GM18517 (cell line): ENCODE results near the gene SYT13.

Experiments
- ATAC-seq: cut with Tn5 transposase; IDR thresholded peaks from one replicate; pipeline ENCODE4 v1.9.1; 2021; ENCODE audit warnings: mild to moderate bottlenecking, moderate library complexity; ENCODE audit not compliant: unreplicated experiment

SYT13 gene

DNA sequence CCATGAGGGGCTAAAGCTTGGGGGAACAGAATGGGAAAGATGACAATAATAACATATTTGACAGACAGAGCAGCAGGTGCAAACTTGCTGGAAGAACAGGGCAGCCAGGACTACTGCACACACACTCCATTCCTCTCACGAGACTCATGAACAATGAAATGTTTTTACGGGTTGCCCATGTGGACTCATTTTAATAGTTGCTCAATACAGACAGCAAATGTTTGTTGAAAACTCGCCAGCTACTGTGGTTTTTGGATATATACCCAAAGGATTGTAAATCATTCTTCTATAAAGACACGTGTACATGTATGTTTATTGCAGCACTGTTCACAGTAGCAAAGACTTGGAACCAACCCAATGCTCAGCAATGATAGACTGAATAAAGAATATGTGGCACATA, 10.3 kb downstream of the SYT13 start:
- no peak for ATAC-seq

DNA sequence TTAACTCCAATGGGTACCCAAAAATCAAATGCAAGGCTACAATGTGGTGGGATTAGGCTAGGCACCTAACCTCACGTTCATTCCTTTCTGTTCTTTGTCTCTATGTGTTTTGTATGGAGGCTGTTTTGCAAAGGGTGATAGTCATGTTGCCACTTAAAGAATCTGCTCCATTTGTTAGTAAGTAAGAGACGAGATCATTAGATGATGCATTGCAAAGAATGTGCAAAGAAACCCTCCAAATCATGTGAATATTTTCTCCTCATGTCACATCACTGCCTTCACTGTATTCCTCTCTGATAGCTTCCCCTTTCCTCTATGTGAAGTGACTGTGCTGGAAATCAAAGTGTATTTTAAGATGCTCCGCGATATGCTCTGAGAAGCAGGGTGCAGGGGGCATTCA, 11.9 kb downstream of the SYT13 start:
- ATAC-seq, result no peak

DNA sequence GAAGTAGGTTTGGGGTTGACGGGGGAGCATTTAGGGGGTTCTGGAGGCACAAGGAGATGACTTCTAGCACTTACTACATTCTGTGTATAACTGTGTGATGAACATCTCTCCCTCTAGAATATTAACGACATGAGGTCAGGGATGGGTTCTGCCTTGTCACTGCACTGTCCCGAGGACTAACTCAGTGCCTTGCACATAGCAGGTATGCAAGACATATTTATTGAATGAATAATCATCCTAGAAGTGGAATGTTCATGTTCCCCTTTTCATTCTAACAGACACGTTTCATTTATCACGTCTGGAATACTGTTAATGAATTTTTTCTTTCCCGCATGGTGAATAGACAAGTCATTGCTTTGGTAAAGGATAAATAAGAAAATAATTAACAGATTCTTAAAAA, 12.6 kb downstream of the SYT13 start:
- ATAC-seq, result no peak

DNA sequence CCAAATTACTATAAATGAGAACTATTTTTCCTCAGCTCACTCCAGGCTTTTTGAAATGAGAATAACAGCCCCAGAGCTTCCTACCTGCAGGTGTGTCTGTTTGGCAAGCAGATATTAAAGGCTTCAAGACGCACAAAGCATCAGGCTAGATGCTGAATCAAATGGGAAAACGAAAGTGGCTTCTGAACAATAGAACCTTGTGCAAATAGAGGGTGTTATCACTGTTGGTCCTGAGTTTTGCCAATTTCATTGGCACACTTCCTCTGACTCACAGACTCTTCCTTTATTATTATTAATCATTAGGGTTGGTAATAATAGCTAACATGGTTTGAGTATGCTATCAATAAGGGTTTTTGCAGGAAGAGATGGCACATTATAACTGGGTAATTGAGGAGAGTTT, 13.4 kb downstream of the SYT13 start:
- no peak for ATAC-seq

DNA sequence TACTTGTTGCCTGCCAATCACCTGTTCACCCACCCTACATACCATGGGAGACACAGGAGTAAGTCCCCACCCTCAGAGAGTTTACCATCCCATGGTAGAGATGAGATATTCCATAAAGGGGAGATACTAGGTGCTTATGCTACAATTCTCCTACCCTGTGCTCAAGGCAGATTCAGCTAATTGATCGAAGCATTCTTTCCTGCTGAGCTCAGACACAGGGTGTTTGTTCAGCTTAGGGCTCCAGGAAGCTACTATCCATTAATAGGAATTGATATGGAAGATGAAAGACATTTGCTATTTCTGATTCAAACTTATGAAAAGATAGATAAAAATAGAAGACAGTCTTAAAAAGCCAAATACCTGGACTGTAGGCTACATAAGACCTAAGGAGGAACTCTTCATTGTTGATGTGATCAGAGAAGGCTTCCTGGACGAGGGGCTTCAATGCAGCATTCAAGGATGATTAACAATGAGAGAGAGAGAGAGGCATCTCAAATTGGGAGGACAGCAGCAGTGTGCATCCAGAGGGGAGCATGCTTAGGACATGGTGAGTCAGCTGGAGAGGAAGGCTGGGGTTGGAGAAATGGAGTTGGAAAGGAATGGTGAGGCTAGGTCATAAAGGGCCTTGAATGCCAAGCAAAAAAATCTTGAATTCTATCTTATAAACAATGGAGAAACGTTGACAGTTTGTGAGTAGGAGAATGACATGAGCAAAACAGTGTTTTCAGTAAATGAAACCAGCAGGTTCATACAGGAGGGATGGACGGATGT, 15.0 kb downstream of the SYT13 start:
- ATAC-seq, result no peak

DNA sequence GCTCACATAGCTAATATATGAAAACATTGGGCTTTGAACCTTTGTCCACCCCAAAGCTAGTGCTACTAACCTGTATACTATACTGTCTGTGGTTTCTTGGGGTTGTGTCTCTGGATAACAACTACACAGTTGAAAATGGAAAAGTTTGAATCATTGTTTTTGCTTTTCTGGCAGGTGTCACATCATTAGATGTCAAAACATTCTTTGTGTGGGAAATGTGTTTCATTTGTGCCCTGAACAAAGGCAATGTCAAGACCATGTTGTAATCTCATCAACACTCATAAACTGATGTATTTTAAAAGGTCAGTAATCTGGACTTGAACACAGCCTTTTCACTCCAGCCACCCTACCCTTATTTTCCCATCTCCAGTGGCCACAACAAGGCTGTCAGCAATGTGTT, 16.5 kb downstream of the SYT13 start:
- ATAC-seq, result no peak

DNA sequence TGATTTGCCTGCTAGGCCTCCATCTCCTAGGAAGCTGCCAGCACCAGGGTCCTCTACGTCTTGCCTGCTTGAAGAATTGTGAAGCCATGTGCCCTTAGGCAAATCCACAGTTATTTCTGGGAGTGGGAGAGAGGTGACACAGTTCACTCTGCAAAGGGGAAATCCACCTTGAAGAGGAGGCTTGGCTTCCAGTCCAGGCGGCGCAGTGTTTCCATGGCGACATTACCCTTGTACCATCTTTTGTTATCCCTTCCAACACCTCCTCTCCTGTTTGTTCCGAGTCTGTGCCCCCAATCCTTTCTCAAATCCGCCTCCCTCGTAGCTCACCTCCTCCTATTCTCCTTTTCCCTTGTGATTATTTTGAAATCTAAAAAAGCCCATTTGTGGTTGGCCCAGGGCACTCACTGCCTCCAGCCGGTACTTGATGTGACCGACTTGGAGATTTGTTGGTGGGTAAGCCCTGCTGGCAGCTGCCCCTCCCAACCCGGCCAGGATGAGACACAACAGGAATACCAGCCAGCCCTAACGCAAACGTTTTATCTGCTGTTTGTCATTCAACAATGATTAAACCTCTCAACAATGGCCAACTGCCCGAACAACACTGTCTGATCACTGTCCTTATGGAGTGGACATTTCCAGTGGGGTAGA, 18.4 kb downstream of the SYT13 start:
- no peak for ATAC-seq

DNA sequence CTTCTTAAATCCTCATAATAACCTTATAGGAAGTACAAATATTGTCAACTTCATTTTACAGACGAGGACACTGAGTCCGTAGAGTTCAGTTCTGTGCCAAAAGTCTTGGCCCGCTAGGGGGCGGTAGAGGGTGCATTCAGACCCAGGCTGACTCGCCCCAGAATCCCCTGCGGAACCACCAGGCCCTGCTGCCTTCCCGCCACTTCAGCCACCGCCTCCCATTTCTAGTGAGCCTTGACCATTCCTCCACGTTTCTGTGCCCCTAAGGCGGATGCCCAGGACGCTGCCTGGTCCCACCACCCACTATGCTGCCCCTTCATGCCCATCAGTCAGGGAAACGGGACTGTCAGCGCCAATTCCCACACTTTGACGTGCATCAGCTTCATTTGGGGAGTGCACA, 19.1 kb downstream of the SYT13 start:
- no peak for ATAC-seq

DNA sequence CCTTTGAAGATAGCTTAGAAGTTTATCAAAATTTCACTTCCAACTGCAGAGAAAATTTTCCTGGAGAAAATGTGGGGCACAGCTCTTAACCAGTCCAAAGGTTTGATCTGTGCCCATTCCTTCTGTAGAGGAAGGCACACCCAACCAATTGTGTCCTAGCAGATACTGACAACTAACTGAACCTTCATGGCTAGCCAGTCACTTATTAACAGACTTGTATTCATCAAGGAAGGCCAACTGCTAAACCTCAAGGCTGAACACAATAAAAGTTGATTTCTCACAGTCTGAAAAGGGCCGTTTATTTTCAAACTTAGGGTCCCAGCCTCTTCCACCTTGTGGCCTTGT, 19.5 kb downstream of the SYT13 start:
- no peak for ATAC-seq

DNA sequence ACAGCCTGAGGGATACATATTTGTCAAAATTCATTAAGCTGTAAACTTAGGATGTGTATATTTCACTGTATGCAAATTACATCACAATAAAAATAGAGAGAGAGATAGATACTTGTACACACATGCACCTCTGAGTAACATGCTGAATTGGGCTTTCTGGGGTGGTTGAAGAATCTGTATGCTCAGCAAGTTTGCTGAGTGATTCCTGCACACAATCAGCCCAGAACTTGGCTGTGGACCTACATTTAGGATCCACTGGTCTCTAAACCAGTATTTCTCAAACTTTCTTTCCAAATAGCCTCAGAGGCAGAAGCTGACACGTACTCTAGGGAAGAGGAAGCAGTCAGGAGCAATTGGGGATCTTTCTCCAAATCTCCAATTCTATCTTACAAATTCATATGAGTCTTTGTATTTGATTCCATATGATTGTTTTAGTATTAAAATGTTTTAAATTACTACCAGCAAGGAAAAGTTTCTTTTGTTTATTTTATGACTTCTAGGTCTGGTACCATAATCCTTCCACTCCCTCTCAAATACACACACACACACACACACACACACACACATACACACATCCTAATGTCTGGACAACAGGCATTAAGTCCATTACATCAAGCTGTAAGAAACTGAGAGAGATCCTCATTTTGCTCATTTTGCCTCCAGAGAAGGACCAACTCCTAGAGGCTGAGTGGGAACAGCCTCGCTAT, 20.0 kb downstream of the SYT13 start:
- ATAC-seq, result no peak

DNA sequence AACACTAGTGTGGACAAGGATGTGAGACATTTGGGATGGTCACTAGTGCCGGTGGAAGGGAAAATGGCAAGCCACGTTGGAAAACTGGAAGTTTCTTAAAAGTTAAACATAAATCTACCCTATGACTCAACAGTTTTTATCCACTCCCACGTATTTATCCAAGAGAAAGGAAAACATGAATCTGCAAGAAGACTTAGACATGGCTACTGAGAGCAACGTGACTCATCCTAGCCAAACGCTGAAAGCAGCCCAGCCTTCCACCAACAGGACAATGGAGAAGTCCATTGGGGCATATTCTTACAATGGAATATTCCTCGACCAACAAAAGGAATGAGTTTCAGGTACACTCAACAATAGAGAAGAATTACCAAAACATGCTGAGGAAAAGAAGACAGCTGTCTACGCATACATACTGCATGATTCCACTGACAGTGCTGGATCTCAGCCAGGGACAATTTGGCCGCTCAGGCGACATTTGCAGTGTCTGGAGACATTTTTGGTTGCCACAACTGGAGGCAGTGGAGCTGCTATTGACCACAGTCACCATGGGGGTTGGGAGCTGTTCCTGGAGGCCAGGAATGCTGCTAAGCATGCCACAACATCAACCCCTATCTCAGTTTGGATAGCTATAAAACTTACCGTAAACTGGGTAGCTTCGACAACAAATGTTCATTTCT, 21.2 kb downstream of the SYT13 start:
- no peak for ATAC-seq

DNA sequence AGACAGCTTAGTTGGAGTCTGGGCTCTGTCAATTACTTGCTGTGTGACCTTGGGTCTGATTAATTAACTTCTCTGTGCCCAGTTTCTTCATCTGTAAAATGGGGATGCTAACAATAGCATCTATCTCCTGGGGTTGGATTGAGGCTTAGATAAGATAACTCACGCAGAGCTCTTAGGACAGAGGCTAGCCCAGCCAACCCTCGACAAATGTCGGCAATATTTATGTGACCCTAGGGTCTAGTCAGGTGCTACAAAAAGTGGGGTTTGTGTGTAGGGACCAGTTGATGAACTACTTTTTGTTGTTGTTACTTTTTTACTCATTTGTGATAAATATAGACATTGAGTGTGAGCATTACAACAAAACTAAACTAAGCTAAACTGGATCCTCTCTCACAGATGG, 22.4 kb downstream of the SYT13 start:
- no peak for ATAC-seq

DNA sequence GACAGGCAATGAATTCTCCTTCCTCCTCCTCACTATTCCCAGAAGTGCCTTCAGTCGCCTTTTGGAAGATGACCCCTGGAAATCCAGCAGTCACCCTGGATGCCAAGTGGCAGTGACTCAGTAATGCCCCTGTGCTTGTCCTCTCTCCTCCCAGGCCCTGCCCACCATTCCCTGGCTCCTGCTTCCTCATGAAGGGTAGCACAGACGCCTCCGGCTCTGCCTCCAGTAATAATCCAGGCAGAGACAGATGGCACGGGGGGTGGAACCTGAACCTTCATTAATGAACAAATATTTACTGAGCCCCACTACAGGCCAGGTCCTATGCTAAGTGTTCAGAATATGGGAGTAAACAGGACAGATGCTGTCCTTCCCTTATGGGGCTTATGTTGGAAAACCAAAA, 23.2 kb downstream of the SYT13 start:
- ATAC-seq, result no peak

DNA sequence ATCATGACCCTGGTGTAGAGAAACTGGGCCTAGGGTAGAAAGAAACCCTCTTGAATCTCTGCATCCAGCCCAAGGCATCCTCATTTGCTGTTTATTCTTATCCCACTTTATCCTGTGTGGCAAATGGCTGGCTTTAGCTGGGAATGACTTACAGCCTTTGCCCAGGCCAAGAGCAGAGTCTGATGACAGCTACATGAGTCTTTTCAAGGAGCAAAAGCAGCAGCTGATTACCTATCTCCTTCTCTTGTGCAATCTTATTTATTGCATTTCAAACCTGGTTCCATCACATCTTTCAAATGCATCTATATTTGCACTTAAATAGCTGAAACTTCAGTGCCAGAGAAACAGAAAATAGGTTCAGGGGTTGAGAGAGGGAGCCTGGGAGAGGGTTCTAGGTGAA, 26.1 kb downstream of the SYT13 start:
- no peak for ATAC-seq

DNA sequence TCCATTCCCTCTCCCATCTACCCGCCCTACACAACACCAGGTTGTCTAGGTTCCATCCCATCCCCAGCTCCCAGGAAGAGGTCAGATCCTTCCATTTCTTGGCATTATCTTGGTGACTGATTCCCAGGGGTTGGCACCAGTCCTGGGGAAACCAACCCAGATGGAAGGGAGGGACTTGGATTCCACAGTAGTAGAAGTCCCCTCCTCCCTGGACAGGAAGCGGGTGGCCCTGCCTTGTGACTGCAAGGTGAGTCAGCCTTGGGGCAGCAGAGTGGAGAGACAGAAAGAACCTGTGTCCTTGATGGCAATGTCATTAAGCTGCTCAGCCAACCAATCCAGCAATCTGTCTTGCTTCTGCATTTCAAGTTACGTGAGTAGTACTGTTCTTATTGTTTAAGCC, 26.5 kb downstream of the SYT13 start:
- no peak for ATAC-seq

DNA sequence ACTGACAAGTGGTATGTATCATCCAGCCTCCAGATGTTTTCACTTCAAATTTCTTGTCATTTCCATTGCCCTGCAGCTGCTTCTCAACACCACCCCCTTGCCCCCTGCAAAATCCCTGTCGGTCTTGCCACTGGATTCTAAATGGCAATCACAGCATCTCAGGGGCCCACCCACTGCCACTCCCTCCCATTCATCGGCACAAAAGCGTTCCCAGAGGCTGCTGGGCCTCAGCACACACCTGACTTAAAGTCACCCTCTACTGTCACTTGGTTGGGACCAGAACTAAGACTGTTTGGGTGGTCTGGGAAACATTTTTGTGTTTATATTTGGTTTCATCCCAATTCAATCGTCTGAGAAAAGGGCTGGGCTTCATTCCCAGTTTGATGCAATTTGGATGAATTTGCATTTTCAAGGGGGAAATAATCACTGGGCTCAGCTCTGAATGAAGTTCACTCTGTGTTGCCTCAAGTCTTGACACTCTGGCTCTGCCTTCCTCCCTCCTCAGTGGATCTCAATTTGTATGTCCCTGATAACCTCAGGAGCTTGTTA, 27.1 kb downstream of the SYT13 start:
- ATAC-seq, result no peak

DNA sequence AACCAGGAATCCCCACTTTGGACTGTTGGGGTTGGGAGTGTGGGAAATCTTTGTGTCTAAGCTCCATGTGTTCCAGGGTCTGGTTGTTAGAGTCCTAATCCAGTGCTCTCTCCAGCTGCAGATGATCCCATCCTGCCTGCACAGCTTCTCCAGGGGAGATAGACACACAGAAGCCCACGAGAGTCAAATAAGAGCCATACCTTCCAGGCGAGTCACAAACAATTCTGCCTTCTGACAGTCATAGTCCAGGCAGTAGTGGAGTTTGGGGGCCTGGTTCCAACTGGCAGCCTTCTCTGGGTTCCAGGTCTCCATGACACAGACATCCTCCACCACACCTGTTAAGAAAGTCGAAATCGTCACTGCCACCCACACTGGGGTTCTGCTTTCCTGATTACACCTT, 32.1 kb downstream of the SYT13 start:
- ATAC-seq, result no peak

DNA sequence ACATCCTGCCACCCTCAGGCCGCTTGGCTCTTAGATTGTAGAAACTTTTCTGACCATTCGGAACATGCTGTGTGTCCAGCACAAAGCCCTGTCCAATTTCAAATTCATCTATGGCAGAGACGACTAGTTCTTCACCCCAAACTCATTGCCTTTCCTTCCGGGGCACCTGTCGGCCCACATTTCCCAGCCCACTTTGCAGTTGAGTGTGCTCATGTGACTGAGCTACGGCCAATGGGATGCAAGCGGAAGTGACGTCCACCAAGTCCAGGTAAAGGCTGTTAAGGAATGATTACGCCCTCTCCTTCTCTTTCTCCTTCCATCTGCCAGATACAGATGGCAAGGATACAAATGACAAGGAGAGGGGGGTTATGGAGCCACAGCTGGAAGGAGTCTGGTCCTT, 32.5 kb downstream of the SYT13 start:
- ATAC-seq, result no peak

DNA sequence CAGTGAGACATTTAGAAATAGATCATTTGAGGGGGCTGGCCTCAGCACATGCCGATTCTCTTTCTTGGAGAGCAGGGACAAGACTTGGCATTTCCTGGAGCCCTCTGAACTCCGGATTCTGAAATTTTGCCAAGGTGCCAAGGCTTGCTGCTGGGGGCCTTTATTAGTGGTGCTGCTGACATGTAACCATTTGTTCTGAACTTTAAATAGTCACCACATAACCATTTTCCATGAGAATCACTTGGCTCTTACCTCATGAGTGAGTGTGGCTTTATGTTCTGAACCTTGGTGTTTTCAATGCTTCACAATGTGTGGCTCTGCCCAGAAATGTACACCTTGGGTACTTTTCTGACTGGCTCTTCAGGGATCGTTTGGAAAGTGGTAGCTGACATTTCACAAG, 33.3 kb downstream of the SYT13 start:
- ATAC-seq, result no peak

DNA sequence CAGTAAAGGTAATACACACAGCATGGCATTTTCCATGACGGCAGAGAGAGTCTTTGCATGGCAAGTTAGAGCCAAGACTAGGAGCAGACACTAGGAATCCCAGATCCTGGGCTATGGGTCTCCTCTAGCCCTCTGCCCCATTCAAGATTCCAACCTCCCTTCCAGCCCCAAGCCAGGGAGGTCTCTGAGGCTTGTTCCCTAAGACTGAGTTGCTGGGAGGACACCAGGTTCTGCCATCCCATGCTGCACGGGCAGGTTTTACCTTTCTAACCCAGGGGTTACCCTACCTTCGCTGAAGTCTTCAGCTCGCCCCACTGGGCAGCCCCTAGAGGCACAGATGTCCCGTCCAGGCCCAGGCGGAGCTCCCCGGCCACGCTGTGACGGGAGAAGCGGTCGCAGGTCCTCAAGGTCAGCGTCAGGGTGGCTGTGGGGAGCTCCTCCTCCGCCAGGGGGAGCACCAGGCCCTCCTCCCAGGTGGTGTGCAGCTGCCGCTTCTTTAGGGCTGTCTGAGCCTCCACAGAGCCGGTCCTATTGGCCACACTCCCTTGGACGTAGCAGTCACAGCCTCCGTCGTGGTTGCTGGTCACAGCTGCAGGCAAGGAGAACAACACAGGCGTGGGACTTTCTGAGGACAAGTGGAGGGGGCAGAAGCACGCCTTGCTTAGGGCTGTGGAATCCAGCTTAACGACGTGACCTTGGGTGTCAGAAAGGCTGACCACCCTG, 33.8 kb downstream of the SYT13 start:
- ATAC-seq, result no peak
